Activated naive CD4-positive, alpha-beta T cell treated with anti-CD3 and anti-CD28 coated beads, Interleukin-2, amount 50 U/mL, for 24 hours (primary cell): ENCODE data around the gene CELSR1.
A peak's percentile ranks its signal among the peaks of the same experiment; 100 is the strongest.

Source experiments
- H3K27ac Mint-ChIP-seq: one replicate; pipeline ENCODE4 v1.8.0; 2021; ENCODE audit warnings: mild to moderate bottlenecking, mixed read lengths
- H3K27me3 Mint-ChIP-seq: one replicate; pipeline ENCODE4 v1.8.0; 2021; ENCODE audit warnings: mixed read lengths
- H3K36me3 Mint-ChIP-seq: one replicate; pipeline ENCODE4 v1.8.0; 2021; ENCODE audit warnings: mixed read lengths
- H3K4me1 Mint-ChIP-seq: one replicate; pipeline ENCODE4 v1.8.0; 2021; ENCODE audit warnings: mixed read lengths
- H3K4me3 Mint-ChIP-seq: one replicate; pipeline ENCODE4 v1.8.0; 2021; ENCODE audit warnings: mild to moderate bottlenecking, mixed read lengths
- H3K9me3 Mint-ChIP-seq: one replicate; pipeline ENCODE4 v1.8.0; 2021; ENCODE audit warnings: mixed read lengths

CELSR1 gene

GRCh38 chr22:46371623-46372226, 165.7 kb downstream of the CELSR1 start:
- Mint-ChIP-seq H3K36me3 (peaks cover 3% of the 10 kb centered on the region), H3K4me3 (no peak overlapping the region), H3K4me1 (peaks cover 39% of the 10 kb centered on the region), H3K27me3 (no peaks in the 10 kb centered on the region), H3K9me3 (peaks cover 6% of the 10 kb centered on the region), H3K27ac (peak overlapping the region; percentile 38)

- Mint-ChIP-seq H3K27me3 (no peaks in the 10 kb centered on the region), H3K9me3 (peaks cover 1% of the 10 kb centered on the region), H3K36me3 (no peaks in the 10 kb centered on the region), H3K4me3 (no peak overlapping the region), H3K27ac (no peak overlapping the region), H3K4me1 (peaks cover 39% of the 10 kb centered on the region)
Measured at GRCh38 chr22:46370584-46371291, 166.7 kb downstream of the CELSR1 start.

GRCh38 chr22:46369716-46370583, 167.5 kb downstream of the CELSR1 start:
- Mint-ChIP-seq H3K4me1 (peaks cover 39% of the 10 kb centered on the region), H3K27me3 (no peaks in the 10 kb centered on the region), H3K36me3 (no peaks in the 10 kb centered on the region), H3K27ac (no peak overlapping the region), H3K4me3 (no peak overlapping the region), H3K9me3 (no peaks in the 10 kb centered on the region)

GRCh38 chr22:46368871-46369715, 168.3 kb downstream of the CELSR1 start:
- no peak overlapping the region for H3K4me3 Mint-ChIP-seq
- no peaks in the 10 kb centered on the region for H3K27me3 Mint-ChIP-seq

GRCh38 chr22:46368422-46368821, 169.0 kb downstream of the CELSR1 start:
- Mint-ChIP-seq H3K36me3 (no peaks in the 10 kb centered on the region), H3K4me3 (no peak overlapping the region), H3K27ac (no peak overlapping the region), H3K27me3 (no peaks in the 10 kb centered on the region), H3K4me1 (peaks cover 29% of the 10 kb centered on the region), H3K9me3 (no peaks in the 10 kb centered on the region)

More at GRCh38 chr22:46368871-46369715, 168.3 kb downstream of the CELSR1 start:
- H3K4me1 Mint-ChIP-seq = peaks cover 34% of the 10 kb centered on the region
- H3K36me3 Mint-ChIP-seq = no peaks in the 10 kb centered on the region
- H3K9me3 Mint-ChIP-seq = no peaks in the 10 kb centered on the region
- H3K27ac Mint-ChIP-seq = no peak overlapping the region

GRCh38 chr22:46367707-46368191, 169.7 kb downstream of the CELSR1 start:
- Mint-ChIP-seq H3K36me3 (no peaks in the 10 kb centered on the region), H3K4me1 (peaks cover 25% of the 10 kb centered on the region), H3K27ac (peak overlapping the region; percentile 23), H3K4me3 (no peak overlapping the region), H3K9me3 (no peaks in the 10 kb centered on the region), H3K27me3 (no peaks in the 10 kb centered on the region)

GRCh38 chr22:46366801-46367706, 170.4 kb downstream of the CELSR1 start:
- H3K27ac Mint-ChIP-seq = no peak overlapping the region
- H3K36me3 Mint-ChIP-seq = no peaks in the 10 kb centered on the region
- H3K9me3 Mint-ChIP-seq = no peaks in the 10 kb centered on the region
- no peaks in the 10 kb centered on the region for H3K27me3 Mint-ChIP-seq
- H3K4me1 Mint-ChIP-seq = peaks cover 25% of the 10 kb centered on the region
- H3K4me3 Mint-ChIP-seq = peak overlapping the region; percentile 23

GRCh38 chr22:46366327-46366731, 171.1 kb downstream of the CELSR1 start:
- Mint-ChIP-seq H3K27ac (no peak overlapping the region), H3K4me1 (peaks cover 20% of the 10 kb centered on the region), H3K36me3 (no peaks in the 10 kb centered on the region), H3K4me3 (no peak overlapping the region), H3K9me3 (no peaks in the 10 kb centered on the region), H3K27me3 (no peaks in the 10 kb centered on the region)

- Mint-ChIP-seq H3K4me1 (peaks cover 9% of the 10 kb centered on the region), H3K27ac (no peak overlapping the region)
Measured at GRCh38 chr22:46365166-46365624, 172.2 kb downstream of the CELSR1 start.

GRCh38 chr22:46364341-46365165, 172.9 kb downstream of the CELSR1 start:
- no peak overlapping the region for H3K4me3 Mint-ChIP-seq
- H3K27me3 Mint-ChIP-seq = no peaks in the 10 kb centered on the region
- H3K4me1 Mint-ChIP-seq = peaks cover 4% of the 10 kb centered on the region
- no peaks in the 10 kb centered on the region for H3K9me3 Mint-ChIP-seq
- H3K36me3 Mint-ChIP-seq = no peaks in the 10 kb centered on the region
- no peak overlapping the region for H3K27ac Mint-ChIP-seq

More at GRCh38 chr22:46365166-46365624, 172.2 kb downstream of the CELSR1 start:
- H3K9me3 Mint-ChIP-seq = no peaks in the 10 kb centered on the region
- no peaks in the 10 kb centered on the region for H3K36me3 Mint-ChIP-seq
- H3K27me3 Mint-ChIP-seq = no peaks in the 10 kb centered on the region
- no peak overlapping the region for H3K4me3 Mint-ChIP-seq

- peaks cover 4% of the 10 kb centered on the region for H3K4me1 Mint-ChIP-seq
Measured at GRCh38 chr22:46363611-46364321, 173.7 kb downstream of the CELSR1 start.

GRCh38 chr22:46362934-46363515, 174.4 kb downstream of the CELSR1 start:
- Mint-ChIP-seq H3K9me3 (no peaks in the 10 kb centered on the region), H3K27ac (no peak overlapping the region), H3K36me3 (peaks cover 3% of the 10 kb centered on the region), H3K4me3 (no peak overlapping the region), H3K27me3 (no peaks in the 10 kb centered on the region), H3K4me1 (peaks cover 4% of the 10 kb centered on the region)

More at GRCh38 chr22:46363611-46364321, 173.7 kb downstream of the CELSR1 start:
- H3K9me3 Mint-ChIP-seq = no peaks in the 10 kb centered on the region
- no peak overlapping the region for H3K4me3 Mint-ChIP-seq
- H3K36me3 Mint-ChIP-seq = peaks cover 2% of the 10 kb centered on the region
- H3K27me3 Mint-ChIP-seq = no peaks in the 10 kb centered on the region
- no peak overlapping the region for H3K27ac Mint-ChIP-seq
